Measurements from ENCODE around the gene CLDN9.

CLDN9 gene

GRCh38 chr16:2974319-2975056 lies 38.2 kb upstream of the CLDN9 start:
- no peak for DNase-seq (ENCODE audit: low read depth in 2 of 2)

- DNase-seq (ENCODE audit: low read depth in 2 of 2) = no peak
Observed at GRCh38 chr16:2975161-2975795, 37.4 kb upstream of the CLDN9 start.

GRCh38 chr16:2976201-2976600 lies 36.5 kb upstream of the CLDN9 start:
- DNase-seq (ENCODE audit: low read depth in 2 of 2) = no peak

- no peak for DNase-seq (ENCODE audit: low read depth in 2 of 2)
Observed at GRCh38 chr16:2976673-2977072, 36.0 kb upstream of the CLDN9 start.

GRCh38 chr16:2977440-2977839 lies 35.3 kb upstream of the CLDN9 start:
- DNase-seq (ENCODE audit: low read depth in 2 of 2) = no peak

DNA sequence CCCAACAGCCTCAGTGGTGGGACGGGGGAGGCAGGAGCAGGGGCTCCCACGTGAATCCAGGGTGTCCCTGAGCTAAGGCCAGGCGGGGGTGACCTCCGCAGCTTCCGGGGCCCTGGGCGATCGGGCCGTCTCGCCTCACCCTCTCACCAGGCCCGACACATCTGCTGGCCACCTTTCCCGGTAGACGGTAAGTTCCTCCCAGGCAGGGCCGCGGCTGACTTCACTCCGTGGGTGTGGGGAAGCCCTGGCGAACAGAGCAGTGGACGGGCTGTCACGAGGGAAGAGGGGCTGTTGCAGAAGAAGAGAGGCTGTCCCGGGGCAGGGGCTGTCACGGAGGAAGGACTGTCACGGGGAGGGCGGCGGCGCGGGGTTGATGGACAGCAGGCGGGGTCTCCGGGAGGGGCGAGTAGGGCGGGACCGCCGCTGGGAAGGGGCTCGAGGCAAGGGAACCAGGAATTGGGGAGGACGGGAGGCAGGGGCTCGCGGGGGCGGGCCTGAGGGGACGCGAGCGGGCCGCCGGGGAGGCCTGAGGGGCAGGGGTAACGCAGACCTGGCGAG lies 33.0 kb upstream of the CLDN9 start:
- DNase-seq (ENCODE audit: low read depth in 2 of 2) = no peak

DNA sequence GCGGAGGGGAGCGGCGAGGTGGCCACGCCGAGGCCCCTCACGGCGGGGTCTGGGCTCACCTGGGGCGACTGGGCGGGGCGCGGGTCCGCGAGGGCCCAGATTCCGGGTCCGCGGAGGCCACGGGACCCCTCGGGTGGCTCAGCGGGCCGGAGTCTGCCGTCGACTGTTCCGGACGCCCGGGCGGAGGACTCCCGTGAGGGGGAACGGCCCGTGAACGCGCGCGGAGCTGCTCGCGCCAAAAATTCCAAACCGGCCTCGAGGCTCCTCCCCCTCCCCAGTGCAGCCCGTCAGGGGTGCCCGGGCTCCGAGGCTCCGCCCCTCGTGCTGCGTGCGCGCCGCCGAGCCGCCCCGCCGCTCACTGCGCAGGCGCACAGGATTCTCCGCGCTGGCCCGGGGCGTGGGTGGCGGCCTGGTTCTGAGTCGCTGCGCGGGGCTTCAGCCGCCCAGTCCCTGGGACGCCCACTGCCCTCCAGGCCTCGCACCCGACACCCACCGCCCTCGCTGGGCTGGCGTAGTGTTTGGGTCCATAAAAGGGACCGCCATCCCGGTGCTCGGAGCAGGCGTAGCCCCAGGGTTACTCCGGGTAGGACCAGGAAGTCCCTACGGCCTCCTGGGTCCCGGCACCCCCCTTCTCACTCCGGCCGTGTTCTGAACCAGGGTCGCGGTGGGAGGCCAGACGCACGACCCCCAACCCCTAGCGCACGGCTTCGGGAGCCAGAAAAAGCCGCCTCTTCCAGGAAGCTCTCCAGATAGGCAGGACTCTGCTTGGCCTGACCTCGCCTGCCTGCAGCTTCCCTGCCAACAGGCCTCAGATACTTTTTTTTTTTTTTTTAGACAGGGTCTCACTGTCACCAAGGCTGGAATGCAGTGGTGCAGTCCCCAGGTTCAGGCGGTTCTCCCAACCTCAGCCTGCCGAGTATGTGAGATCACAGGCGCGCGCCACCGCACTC lies 32.2 kb upstream of the CLDN9 start, which contains the start of gene PKMYT1:
PKMYT1 (minus strand) TSS at position 220 of the 950 bp plus-strand sequence. CDS start 789 bp downstream, outside the sequence.
- peak; percentile 87 to 91 for DNase-seq (ENCODE audit: low read depth in 2 of 2)

DNA sequence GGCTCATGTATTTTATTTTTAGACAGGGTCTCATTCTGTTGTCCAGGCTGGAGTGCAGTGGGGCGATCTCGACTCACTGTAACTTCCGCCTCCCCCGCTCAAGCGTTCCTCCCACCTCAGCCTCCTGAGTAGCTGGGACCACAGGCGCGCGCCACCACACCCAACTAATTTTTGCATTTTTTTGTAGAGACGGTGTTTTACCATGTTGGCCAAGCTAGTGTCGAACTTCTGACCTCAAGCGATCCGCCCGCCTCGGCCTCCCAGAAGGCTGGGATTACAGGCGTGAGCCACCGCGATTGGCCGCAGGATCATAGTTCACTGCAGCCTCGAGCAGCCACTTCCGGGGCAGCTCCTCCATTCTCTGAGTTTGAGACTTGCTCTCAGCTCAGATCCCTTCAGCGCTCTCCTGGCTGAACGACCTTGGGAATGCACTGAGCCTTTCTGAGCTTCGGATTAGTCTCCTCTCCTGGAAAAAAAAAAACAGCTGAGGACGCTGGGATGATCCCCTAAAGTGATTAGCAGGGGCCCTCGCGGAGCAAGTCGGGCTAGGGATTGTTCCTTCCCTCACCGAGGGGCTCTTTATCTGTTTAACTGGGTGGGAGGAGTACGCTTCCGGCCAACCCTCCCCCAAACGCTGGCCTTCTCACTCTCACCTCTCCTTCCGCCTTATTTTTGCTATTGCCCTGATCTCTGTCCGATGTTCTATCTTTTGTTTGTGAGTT lies 31.4 kb upstream of the CLDN9 start:
- DNase-seq (ENCODE audit: low read depth in 2 of 2) = no peak

- DNase-seq (ENCODE audit: low read depth in 2 of 2) = no peak
Observed at GRCh38 chr16:2981899-2982250, 30.8 kb upstream of the CLDN9 start.

GRCh38 chr16:2982402-2982801 lies 30.3 kb upstream of the CLDN9 start:
- no peak for DNase-seq (ENCODE audit: low read depth in 2 of 2)

DNA sequence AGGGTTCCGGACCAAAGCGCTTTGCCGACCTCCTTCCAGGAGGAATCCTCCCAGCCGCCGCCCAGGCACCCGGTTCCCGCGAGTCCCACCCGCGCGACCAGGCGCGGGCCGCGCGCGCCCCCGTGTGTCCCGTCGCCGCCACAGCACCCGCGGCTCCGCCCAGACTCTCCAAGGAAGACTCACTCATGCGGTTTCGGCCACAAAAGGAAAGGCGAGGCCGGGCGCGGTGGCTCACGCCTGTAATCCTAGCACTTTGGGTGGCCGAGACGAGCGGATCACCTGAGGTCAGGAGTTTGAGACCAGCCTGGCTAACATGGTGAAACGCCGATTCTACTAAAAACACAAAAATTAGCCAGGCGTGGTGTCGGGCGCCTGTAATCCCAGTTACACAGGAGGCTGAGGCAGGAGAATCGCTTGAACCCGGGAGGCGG lies 29.0 kb upstream of the CLDN9 start:
- DNase-seq (ENCODE audit: low read depth in 2 of 2) = peak in 1 of 2 donors; percentile 53

GRCh38 chr16:2985462-2985861 lies 27.3 kb upstream of the CLDN9 start:
- no peak for DNase-seq (ENCODE audit: low read depth in 2 of 2)

GRCh38 chr16:2985893-2986355 lies 26.8 kb upstream of the CLDN9 start:
- no peak for DNase-seq (ENCODE audit: low read depth in 2 of 2)

DNA sequence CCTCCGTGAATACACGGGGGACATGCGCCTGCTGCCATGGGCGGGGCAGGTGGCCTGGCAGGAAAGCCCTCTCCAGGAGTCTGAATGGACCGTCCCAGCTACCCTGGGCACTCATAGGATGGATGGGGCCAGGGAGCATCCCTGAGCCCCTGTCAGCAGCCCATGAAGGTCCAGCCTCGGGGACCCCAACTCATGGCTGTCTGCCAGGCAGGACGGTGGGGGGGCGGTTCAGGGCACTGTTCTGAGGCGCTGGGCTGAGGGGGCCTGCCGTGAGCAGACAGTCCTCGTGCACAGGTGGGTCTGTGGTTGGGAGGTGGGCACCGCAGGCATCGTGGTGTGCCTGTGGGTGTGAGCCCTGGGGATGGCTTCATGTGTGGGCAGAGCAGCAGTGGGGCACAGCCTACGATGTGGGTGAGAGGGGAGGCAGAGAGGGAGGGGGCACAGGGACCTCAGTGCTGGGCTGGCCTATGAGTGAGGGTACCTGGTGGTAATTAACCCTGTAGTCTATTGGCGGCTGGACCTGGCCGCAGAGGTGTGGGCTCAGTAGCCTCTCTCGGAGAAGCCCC lies 26.0 kb upstream of the CLDN9 start:
- no peak for DNase-seq (ENCODE audit: low read depth in 2 of 2)

GRCh38 chr16:2987286-2987685 lies 25.4 kb upstream of the CLDN9 start:
- DNase-seq (ENCODE audit: low read depth in 2 of 2) = no peak

- DNase-seq (ENCODE audit: low read depth in 2 of 2) = no peak
Observed at GRCh38 chr16:2987833-2988232, 24.9 kb upstream of the CLDN9 start.

DNA sequence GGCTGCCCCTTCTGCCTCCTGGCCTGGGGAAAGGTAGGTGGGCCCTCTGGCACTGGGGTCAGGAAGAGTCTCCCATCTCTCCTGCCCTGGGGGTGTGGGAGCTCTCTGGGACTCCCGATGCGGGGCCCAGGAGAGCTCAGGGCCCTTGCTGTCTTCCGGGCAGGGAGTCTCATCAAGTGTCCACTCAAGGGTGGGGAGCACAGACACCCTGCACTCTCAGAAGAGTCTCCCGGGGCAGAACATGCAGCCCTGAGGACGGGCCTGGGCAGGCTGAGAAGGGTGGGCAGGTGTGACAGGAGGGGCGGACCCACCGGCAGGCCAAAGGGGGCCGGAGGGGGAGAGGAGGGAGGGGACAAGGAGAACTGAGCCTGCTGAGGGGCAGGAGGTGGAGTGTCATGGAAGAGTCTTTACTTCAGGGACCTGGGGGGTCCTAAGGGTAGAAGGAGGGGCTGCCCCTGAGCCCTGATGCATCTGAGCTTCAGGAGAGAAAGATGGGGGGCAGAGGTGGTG lies 24.1 kb upstream of the CLDN9 start:
- no peak for DNase-seq (ENCODE audit: low read depth in 2 of 2)

DNA sequence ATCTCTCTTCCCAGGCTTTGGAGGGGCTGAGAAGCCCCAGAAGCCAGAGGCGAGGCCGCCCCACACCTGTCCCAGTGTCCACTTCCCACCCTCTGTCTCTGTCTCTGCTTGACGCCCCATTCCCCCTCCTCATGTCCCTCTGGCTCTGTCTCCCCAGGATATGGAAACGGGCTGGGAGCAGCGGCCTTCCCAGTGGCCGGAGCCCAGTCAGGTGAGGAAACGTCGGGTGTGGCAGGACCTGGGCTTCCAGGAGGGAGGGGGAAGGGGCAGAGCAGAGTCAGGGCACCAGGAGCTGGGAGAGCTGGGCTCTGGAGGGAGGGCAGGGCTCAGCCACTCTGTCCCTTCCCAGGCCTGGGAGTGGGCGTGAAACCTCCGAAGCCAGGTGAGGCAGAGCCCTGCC lies 21.8 kb upstream of the CLDN9 start:
- DNase-seq (ENCODE audit: low read depth in 2 of 2) = no peak

- no peak for DNase-seq (ENCODE audit: low read depth in 2 of 2)
Observed at GRCh38 chr16:2991566-2992261, 21.0 kb upstream of the CLDN9 start.
